HEK293 (cell line): ENCODE data around the gene ISG15.

Experiments used
- ATF2 ChIP-seq: fragments of 450-650 bp; formaldehyde crosslinking; IDR thresholded peaks from 2 replicates; pipeline ENCODE4 v1.5.1; 2016; ENCODE audit warnings: missing biosample characterization, missing genetic modification characterization, low read depth
- CTCF ChIP-seq: fragments of 450-650 bp; formaldehyde crosslinking; IDR thresholded peaks from 2 replicates; pipeline ENCODE4 v1.5.1; 2016; ENCODE audit warnings: missing biosample characterization, missing genetic modification characterization
- PATZ1 ChIP-seq: fragments of 450-650 bp; formaldehyde crosslinking; IDR thresholded peaks from 2 replicates; pipeline ENCODE4 v1.5.1; 2016; ENCODE audit warnings: missing biosample characterization, missing genetic modification characterization
- TSHZ1 ChIP-seq: fragments of 450-650 bp; formaldehyde crosslinking; IDR thresholded peaks from 2 replicates; pipeline ENCODE4 v1.5.1; 2016; ENCODE audit warnings: missing biosample characterization, missing genetic modification characterization, borderline replicate concordance
- ZNF449 ChIP-seq: fragments of 450-650 bp; formaldehyde crosslinking; IDR thresholded peaks from 2 replicates; pipeline ENCODE4 v1.5.1; 2017; ENCODE audit warnings: missing biosample characterization, mild to moderate bottlenecking, missing genetic modification characterization, moderate library complexity
- ZSCAN30 ChIP-seq: fragments of 450-650 bp; IDR thresholded peaks from 2 replicates; pipeline ENCODE4 v1.5.1; 2018; ENCODE audit warnings: missing biosample characterization, mild to moderate bottlenecking, missing genetic modification characterization, moderate library complexity

- TF ChIP-seq CTCF (tag by site-specific recombination) (no peak), ZSCAN30 (tag by site-specific recombination) (no peak), TSHZ1 (tag by site-specific recombination) (no peak), PATZ1 (no peak), ZNF449 (no peak), ATF2 (no peak)
Measured at GRCh38 chr1:1047963-1048362, 34.7 kb downstream of the ISG15 start.
